Cardiac septum (tissue), 1 donor: Measurements from ENCODE around the gene PDZD7. TPM values are rescaled to one million over a fixed set of nuclear protein-coding genes. Genes with fewer than 3 reads are reported as not detected.
"Not testable (repeated sequence)": the region's sequence is repeated elsewhere in the genome, so short reads cannot be mapped to it uniquely, and the experiment has no call there.

Experiments used
- DNase-seq: peaks from one replicate; pipeline ENCODE4 v3.0.0-alpha.2; 2020; ENCODE audit warnings: low spot score
- intact Hi-C: fragments of 100-400 bp; cut with DNase I; formaldehyde crosslinking; loops from one replicate; pipeline ENCODE4 v1.14.0; 2022
- total RNA-seq: library from RNA; stranded (reverse); fragmentation: NEBNext Ultra II Directional; extraction: Animal tissue kit (Norgen Biotek cat#: 25700); gene quantifications from one replicate; pipeline ENCODE4 v1.2.1, GENCODE V29; 2021
- donor health status: DM: no; HTN: no; CAD: no.

Gene PDZD7
- total RNA-seq, 1 donor from 2014 or later = 0.40 TPM

- no peak for DNase-seq
- intact Hi-C loops = no loop called here
These were observed 12.4 kb upstream of the PDZD7 start for GRCh38 chr10:101043363-101043707.

- DNase-seq = peak; percentile 97
- intact Hi-C loops = no loop called here
These were observed 11.9 kb upstream of the PDZD7 start for GRCh38 chr10:101042667-101043362.

DNA sequence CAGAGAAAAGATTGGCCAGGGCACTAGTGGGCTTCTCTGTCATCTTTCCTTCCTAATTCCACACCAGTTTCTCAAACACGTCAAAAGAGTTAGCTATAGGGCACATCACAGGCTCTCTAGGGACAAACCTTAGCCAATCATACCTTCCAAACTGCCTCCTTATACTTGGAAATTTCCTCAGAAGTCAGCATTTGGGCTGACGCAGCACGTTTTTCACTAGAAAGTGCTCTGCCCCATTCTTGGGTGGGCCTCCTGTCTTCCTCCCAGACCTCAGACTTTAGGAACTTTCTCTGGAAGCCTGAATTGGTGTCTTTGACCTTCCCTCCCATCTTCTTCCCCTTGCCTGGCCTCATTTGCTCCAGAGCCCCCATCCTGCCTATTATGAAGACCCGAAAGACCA lies 11.2 kb upstream of the PDZD7 start:
- intact Hi-C loops = no loop called here
- no peak for DNase-seq

DNA sequence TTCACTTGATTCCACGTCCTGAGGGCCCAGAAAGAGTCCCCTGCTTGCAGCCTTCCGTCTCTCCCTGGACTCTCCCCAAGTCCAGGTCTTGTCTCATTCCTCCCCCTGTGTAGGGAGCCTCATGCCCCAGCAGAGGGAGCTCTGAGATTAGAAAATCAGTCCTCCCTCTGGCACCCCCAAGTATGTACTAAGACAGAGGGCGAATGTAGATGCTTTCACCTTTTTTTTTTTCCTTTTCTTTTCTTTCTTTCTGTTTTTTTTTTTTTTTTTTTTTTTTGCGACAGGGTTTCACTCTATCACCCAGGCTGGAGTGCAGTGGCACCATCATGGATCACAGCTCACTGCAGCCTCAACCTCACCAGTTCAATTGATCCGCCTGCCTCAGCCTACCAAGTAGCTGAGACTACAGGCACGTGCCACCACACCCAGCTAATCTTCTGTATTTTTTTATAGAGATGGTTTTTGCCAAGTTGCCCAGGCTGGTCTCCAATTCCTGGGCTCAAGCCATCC lies 10.4 kb upstream of the PDZD7 start:
- DNase-seq = no peak
- intact Hi-C loops = loop anchor here (1.0 kb wide), 1 partner anchor 26 kb away; no protein-coding TSS in a partner anchor

DNA sequence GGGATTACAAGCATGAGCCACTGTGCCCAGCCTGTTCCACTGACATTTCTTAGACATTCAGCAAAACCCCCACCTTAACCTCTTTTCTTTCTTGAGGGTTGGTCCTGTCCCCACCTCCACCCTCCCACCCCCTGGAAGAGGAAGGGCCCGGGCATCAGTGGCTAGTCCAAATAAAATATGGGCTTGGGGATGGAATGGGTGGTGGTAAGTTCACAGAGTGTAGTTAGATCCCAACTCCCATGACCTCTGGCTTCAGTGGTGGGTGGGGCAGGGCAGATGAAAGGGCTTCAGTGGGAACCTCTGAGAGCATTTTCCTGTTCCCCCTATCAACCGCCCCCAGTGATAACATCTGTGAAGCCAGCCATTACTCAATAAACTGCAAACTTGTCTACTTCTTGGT lies 9.9 kb upstream of the PDZD7 start:
- intact Hi-C loops = loop anchor here (1.0 kb wide), 1 partner anchor 26 kb away; no protein-coding TSS in a partner anchor

GRCh38 chr10:101040061-101040460 lies 9.1 kb upstream of the PDZD7 start:
- intact Hi-C loops = no loop called here
- no peak for DNase-seq

More for the DNA sequence above, 9.9 kb upstream of the PDZD7 start:
- no peak for DNase-seq

- DNase-seq = no peak
These were observed 7.6 kb upstream of the PDZD7 start for GRCh38 chr10:101038484-101038883.

DNA sequence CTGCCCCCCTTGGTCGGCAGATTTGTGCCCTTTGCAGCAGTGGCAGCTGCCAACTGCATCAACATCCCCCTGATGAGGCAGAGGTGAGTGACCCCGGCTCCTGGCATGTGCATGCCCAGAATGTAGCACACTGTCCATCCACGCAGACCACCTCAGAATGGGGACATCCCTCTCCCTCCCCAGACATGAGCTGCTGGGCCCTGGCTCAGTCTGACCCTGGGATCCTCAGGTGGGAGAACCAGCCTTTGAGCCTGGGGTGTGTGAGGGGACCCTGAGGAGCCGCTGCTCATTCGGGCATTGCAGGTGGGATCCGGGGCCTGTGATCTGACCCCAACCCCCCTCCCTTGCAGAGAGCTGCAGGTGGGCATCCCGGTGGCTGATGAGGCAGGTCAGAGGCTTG lies 5.8 kb upstream of the PDZD7 start:
- DNase-seq = no peak
- intact Hi-C loops = no loop called here

More at GRCh38 chr10:101038484-101038883, 7.6 kb upstream of the PDZD7 start:
- intact Hi-C loops = no loop called here

DNA sequence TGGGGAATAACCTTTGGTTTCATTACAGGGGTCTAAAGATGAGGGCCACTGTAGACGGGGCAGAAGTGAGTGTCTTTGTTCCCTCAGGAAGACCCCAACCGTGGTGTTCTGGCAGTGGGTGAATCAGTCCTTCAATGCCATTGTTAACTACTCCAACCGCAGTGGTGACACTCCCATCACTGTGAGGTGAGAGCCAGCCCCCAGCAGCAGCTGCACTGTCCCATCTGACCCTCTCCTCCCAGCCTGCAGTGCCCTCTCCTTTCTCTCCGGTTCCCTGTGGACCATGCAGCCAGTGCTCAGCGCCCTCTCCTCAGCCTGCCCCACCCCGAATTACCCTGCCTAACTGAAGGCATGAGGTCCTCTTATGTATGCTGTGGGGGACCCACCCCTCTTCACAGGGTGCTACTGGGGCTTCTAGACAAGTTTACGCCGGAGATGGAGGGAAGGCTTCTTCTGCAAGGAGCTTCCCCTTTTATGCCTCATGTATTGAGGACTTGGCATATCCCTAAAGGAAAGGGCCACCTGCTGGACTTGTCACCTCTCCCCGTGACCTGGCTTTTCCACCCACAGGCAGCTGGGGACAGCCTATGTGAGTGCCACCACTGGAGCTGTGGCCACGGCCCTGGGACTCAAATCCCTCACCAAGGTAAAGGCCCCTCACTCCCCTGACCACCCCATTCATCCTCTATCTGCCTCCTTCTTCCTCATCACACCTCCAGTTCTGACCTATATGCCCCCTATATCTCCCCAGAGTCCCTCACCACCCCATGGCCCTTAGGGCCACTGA lies 5.2 kb upstream of the PDZD7 start:
- no peak for DNase-seq
- intact Hi-C loops = no loop called here

- DNase-seq = no peak
- intact Hi-C loops = no loop called here
These were observed 4.4 kb upstream of the PDZD7 start for GRCh38 chr10:101035314-101035713.

DNA sequence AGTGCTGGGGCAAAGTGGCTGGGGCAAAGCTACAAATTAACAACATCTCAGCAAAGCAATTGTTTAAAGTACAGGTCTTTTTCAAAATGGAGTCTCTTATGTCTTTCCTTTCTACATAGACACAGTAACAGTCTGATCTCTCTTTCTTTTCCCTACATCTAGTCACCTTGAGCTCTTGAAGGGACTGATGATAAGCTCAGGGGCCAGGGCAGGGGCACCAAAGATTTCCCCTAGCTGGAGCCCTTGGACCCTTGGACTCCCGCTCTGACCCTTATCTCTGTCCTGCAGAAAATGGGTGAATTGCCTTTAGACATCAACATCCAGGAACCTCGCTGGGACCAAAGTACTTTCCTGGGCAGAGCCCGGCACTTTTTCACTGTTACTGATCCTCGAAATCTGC lies 3.5 kb upstream of the PDZD7 start:
- intact Hi-C loops, DNase-seq: not testable (repeated sequence)

- no peak for DNase-seq
- intact Hi-C loops = no loop called here
These were observed 2.3 kb upstream of the PDZD7 start for GRCh38 chr10:101033276-101033675.

- intact Hi-C loops = no loop called here
- DNase-seq = peak; percentile 84
These were observed 1.8 kb upstream of the PDZD7 start for GRCh38 chr10:101032637-101033224.

DNA sequence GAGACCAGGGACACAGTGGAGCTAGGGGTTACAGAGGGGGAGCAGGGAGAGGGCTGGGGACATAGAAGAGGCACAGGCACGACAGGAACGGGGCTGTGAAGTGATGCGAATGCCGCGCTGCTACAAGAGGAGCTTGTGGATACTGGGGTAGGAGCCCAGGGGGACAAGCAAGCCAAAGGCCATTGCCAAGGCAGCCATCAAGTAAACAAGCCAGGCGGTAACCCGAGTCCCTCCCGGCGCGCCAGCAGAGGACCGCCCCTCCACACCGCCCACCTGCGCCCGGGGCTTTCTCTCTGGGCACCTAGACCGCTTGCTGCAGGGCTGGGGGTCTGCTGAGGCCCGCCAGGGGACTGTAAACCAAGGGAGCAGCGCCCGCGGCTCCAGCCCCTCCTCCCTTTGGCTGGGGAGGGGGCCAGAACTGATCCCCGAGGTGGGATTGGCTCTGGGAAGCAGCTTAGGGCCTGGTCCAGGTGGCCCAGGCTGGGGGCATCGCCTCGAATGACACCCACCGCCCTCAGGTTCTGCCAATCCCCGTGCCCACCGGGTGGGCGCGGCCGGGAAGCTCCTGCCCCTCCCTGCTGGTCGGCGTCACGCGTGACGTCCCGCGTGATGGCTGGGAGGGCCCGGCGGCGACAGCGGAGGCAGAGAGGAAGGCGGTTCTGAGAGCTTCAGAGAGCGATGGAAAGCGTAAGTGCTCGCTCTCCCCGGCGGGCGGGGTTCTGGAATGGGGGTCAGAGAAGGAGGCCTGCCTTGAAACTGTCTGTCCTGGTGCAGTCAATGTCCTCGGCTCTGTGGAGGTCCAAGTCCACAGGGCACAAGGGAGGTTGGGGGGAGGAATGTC lies 1.1 kb upstream of the PDZD7 start:
- peak; percentile 94 for DNase-seq
- intact Hi-C loops = loop anchor here (2.0 kb wide), 1 partner anchor 33 kb away; the partner anchor contains the start of gene LZTS2

DNA sequence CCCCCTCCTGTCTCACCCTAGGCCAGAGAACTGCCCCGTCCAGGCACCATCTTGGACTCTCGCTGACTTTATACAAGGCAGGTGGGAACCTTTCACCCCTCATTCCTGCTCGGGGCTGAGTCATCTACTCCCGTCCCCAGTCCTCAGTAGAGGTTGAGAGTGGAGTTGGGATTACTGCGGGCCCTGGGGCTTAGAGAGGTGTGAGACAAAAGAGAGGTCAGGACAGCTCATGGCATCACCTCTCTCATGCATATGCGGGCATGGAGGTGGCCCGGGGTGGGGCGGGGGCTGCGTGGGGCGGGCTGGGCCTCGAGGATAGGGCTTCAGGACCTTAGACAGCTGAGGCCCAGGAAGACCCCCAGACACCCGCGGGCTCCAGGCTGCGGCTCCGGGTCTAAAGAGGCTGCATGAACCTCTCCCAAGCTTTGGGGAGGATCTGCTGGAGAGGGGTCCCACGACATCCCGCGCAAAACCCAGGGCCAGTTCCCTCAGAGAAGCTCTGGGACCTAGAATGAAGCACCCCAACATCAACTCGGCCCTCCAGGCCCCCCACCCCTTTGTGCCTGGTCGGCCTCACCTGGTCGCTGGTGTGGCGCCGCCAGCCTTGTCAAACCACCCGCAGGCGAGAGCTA lies 317 bp downstream of the PDZD7 start:
- intact Hi-C loops = loop anchor here (2.0 kb wide), 1 partner anchor 32 kb away; the partner anchor contains the start of gene LZTS2
- no peak for DNase-seq

- intact Hi-C loops = loop anchor here (2.0 kb wide), 1 partner anchor 31 kb away; the partner anchor contains the start of gene LZTS2
- DNase-seq = no peak
These were observed 1.2 kb downstream of the PDZD7 start for GRCh38 chr10:101029520-101030295.

DNA sequence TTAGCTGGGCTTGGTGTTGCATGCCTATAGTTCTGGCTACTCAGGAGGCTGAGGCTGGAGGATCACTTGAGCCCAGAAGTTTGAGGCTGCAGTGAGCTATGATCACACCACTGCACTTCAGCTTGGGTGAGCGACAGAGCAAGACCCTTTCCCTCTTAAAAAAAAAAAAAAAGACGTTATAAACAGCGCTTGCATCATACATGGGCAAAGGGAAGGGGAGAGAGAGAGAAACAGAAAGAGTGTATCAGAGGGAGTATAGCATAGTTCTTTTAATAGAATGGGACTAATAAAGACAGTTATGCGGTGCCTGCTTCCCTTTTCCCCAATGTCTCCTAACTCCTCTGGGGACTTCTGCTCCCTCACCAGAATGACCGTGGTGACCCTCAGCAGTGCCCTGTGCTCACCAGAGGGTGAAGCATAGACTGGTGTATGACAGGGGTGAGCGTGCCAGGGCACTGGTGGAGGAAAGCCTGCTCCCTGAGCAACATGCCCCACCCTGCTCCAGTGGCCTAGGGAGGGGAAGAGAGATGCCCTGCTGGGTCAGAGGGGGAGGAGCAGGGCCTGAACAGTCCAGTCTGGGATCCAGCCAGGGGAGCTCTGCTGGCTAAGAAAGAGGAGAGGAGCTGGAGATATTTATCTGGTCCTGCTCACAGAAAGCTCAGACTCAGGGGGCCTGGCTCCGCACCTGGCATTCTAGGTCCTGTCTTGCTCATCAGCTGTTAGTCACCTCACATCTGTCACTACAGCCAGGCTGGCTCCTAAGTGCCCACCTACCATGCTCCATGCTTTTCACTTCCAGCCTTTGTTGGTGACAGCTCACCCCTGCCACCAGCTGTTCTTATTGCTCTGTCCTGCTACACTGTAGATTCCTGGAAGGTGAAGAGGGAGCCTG lies 2.2 kb downstream of the PDZD7 start:
- intact Hi-C loops = no loop called here
- no peak for DNase-seq
